HepG2 (cell line): ENCODE measurements around the gene EGFR. TPM values are rescaled to one million over a fixed set of nuclear protein-coding genes. Genes with fewer than 3 reads are reported as not detected.

ENCODE experiments used
- ARID2 ChIP-seq: sonication (generic); formaldehyde crosslinking; IDR thresholded peaks from 2 replicates; pipeline ENCODE4 v1.8.1; 2022; ENCODE audit warnings: mild to moderate bottlenecking, missing genetic modification reagents, borderline replicate concordance
- GABPB1 ChIP-seq: IDR thresholded peaks from 2 replicates; pipeline ENCODE4 v1.6.1; 2016; ENCODE audit warnings: mild to moderate bottlenecking, missing genetic modification reagents, moderate library complexity, missing compliant biosample characterization
- HDAC1 ChIP-seq: sonication (generic); formaldehyde crosslinking; IDR thresholded peaks from 2 replicates; pipeline ENCODE4 v1.5.1; 2020; ENCODE audit warnings: mild to moderate bottlenecking, missing genetic modification reagents
- NFIC ChIP-seq: IDR thresholded peaks from 2 replicates; pipeline ENCODE4 v1.6.1; 2012; ENCODE audit warnings: mild to moderate bottlenecking, low read length, inconsistent platforms
- NFKB2 ChIP-seq: sonication (generic); formaldehyde crosslinking; IDR thresholded peaks from 2 replicates; pipeline ENCODE4 v1.4.0; 2020; ENCODE audit warnings: missing genetic modification reagents, borderline replicate concordance
- NR2F1 ChIP-seq, 2 experiments: fragments of 450-650 bp in 1 of 2; formaldehyde crosslinking in 1 of 2; IDR thresholded peaks; 2 replicates each; pipeline versions ENCODE4 v1.5.0 to v1.6.1; 2016 to 2020; ENCODE audit warnings: mild to moderate bottlenecking in 1 of 2, missing compliant biosample characterization in 1 of 2, missing genetic modification reagents in 1 of 2, moderate library complexity in 1 of 2
- PATZ1 ChIP-seq: sonication (generic); formaldehyde crosslinking; IDR thresholded peaks from 2 replicates; pipeline ENCODE4 v1.4.0; 2020; ENCODE audit warnings: missing genetic modification reagents
- RAD51 ChIP-seq: fragments of 450-650 bp; IDR thresholded peaks from 2 replicates; pipeline ENCODE4 v1.6.1; 2016; ENCODE audit warnings: borderline replicate concordance
- STAT5B ChIP-seq: sonication (generic); formaldehyde crosslinking; IDR thresholded peaks from 2 replicates; pipeline ENCODE4 v1.4.0; 2020; ENCODE audit warnings: missing genetic modification reagents
- TEF ChIP-seq: sonication (generic); formaldehyde crosslinking; IDR thresholded peaks from 2 replicates; pipeline ENCODE4 v1.5.0; 2020; ENCODE audit warnings: missing genetic modification reagents
- U2AF1 ChIP-seq: fragments of 200-400 bp; formaldehyde crosslinking; optimal IDR thresholded peaks from 2 replicates; pipeline ENCODE3; 2017; ENCODE audit warnings: mild to moderate bottlenecking, low read depth, low read length
- YEATS2 ChIP-seq: sonication (generic); formaldehyde crosslinking; IDR thresholded peaks from 2 replicates; pipeline ENCODE4 v1.4.0; 2020; ENCODE audit warnings: missing genetic modification reagents, borderline replicate concordance
- ZBTB1 ChIP-seq: sonication (generic); formaldehyde crosslinking; IDR thresholded peaks from 2 replicates; pipeline ENCODE4 v1.4.0; 2020; ENCODE audit warnings: missing genetic modification reagents, borderline replicate concordance
- ZBTB10 ChIP-seq: sonication (generic); formaldehyde crosslinking; IDR thresholded peaks from 2 replicates; pipeline ENCODE4 v1.4.0; 2020; ENCODE audit warnings: missing genetic modification reagents, borderline replicate concordance
- ZNF232 ChIP-seq: sonication (generic); formaldehyde crosslinking; IDR thresholded peaks from 2 replicates; pipeline ENCODE4 v1.4.0; 2020; ENCODE audit warnings: missing genetic modification reagents, borderline replicate concordance
- ZNF501 ChIP-seq: sonication (generic); formaldehyde crosslinking; IDR thresholded peaks from 2 replicates; pipeline ENCODE4 v1.5.1; 2020; ENCODE audit warnings: mild to moderate bottlenecking, moderate library complexity, missing genetic modification reagents
- ZNF510 ChIP-seq: sonication (generic); formaldehyde crosslinking; IDR thresholded peaks from 2 replicates; pipeline ENCODE4 v1.4.0; 2020; ENCODE audit warnings: low read depth, mild to moderate bottlenecking, missing genetic modification reagents
- ZNF512B ChIP-seq: sonication (generic); formaldehyde crosslinking; IDR thresholded peaks from 2 replicates; pipeline ENCODE4 v1.5.1; 2020; ENCODE audit warnings: missing genetic modification reagents, mild to moderate bottlenecking, borderline replicate concordance
- ZNF543 ChIP-seq: sonication (generic); formaldehyde crosslinking; IDR thresholded peaks from 2 replicates; pipeline ENCODE4 v1.4.0; 2020; ENCODE audit warnings: mild to moderate bottlenecking, missing genetic modification reagents
- ZNF552 ChIP-seq: sonication (generic); formaldehyde crosslinking; IDR thresholded peaks from 2 replicates; pipeline ENCODE4 v1.9.0; 2022; ENCODE audit warnings: missing genetic modification reagents, mild to moderate bottlenecking, borderline replicate concordance
- polyA plus RNA-seq, 8 experiments: library from polyadenylated mRNA; depleted of rRNA in 3 of 8; stranded (reverse) in 7 of 8; unstranded in 1 of 8; fragments of >200 nt; fragmentation: Illumina TruSeq in 4 of 8; extraction: Trizol in 4 of 8; gene quantifications; 2 replicates each; pipeline versions ENCODE4 v1.2.1 to v1.2.3, GENCODE V29; 2011 to 2016; ENCODE audit warnings: low read depth in 4 of 8, missing spikeins in 1 of 8, mixed read lengths in 1 of 8; ENCODE audit not compliant: insufficient read depth in 1 of 8
- total RNA-seq, 5 experiments: library from RNA; depleted of rRNA; stranded (reverse); fragments of >200 nt; fragmentation: Illumina TruSeq; extraction: Trizol; gene quantifications; 2 replicates each; pipeline ENCODE4 v1.2.3, GENCODE V29; 2016; ENCODE audit warnings: low read depth in 1 of 5

The EGFR gene
- total and polyA plus RNA-seq, 2 of the 13 experiments (the other 11 are each of a cell fraction or from before 2014, with no cell fraction given): 7.0 to 10.0 TPM

DNA sequence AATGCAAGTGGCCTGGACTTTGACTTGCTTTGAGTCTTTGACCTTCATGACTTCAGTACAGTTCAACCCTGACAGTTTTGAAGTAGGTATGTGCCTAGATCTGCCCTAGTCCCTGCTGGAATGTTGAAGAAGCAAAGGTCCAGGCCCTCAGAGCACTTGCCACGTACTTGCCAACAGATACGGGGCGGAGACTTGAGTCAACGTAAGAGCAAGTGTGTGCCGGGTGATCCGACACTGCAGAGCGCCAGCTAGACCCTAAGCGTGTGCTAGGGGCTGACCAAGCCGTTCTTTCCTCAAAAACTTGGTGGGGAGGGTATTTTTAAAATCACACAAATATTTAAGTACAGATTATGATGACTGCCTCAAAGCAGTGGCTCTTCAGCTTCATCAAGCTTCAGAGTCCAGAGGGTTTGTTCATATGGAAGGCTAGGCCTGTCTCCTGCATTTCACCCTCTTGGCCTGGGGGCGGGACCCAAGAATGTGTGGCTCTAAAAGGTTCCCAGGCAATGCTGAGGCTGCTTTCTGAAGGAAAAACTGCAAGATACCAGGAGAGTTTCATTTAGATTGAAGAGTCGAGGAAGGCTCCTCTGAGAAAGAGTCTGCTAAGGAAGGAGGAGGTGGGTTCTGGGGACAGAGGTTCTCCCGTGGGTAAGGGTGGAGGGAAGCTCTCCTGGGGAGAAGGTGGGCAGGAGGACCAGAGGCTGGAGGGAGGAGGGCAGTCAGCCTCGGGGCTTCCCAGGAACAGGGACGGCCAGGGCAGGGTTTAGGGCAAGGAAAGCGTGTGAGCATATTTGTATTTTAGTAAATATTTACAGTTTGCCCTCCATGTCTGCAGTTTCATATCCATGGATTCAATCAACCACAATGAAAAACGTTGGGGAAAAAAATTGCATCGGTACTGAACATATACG lies 160.3 kb downstream of the EGFR start (continued):
- TF ChIP-seq ZNF512B (CRISPR knock-in tag): no peak
- peak; percentile 77; the same call in 1 of the 2 replicates for TF ChIP-seq NFIC
- no peak for TF ChIP-seq TEF (CRISPR knock-in tag)
- TF ChIP-seq ZBTB1 (CRISPR knock-in tag): no peak
- peak; percentile 42; the same call in 1 of the 2 replicates for TF ChIP-seq ZNF552 (CRISPR knock-in tag)
- peak; percentile 88 to 90 for TF ChIP-seq NR2F1 (CRISPR knock-in tag; IDR thresholded peaks at IDR 0.05)
- TF ChIP-seq NFKB2 (CRISPR knock-in tag): no peak; the same call in 1 of the 2 replicates
- 0 out of 2 replicates have a peak, but pooled peaks have one; percentile 50 for TF ChIP-seq ZNF543 (CRISPR knock-in tag)
- TF ChIP-seq U2AF1: no peak
- TF ChIP-seq ZBTB10 (CRISPR knock-in tag): no peak
- no peak for TF ChIP-seq ZNF510
- peak; percentile 44; the same call in 1 of the 2 replicates for TF ChIP-seq PATZ1 (CRISPR knock-in tag)
- TF ChIP-seq ZNF501 (CRISPR knock-in tag): peak; percentile 30; the same call in 1 of the 2 replicates
- TF ChIP-seq ARID2 (CRISPR knock-in tag): peak; percentile 88; the same call in 1 of the 2 replicates
- peak; percentile 55; the same call in 1 of the 2 replicates for TF ChIP-seq YEATS2 (CRISPR knock-in tag)
- TF ChIP-seq ZNF232 (CRISPR knock-in tag): no peak
- peak; percentile 83 for TF ChIP-seq HDAC1 (CRISPR knock-in tag)
- TF ChIP-seq STAT5B (CRISPR knock-in tag): no peak
- peak; percentile 20; the same call in 1 of the 2 replicates for TF ChIP-seq GABPB1 (CRISPR knock-in tag)
- no peak for TF ChIP-seq RAD51
